GM18951 (cell line): ENCODE data around the gene PDCL2.
"Not testable (repeated sequence)": the region's sequence is repeated elsewhere in the genome, so short reads cannot be mapped to it uniquely, and the experiment has no call there.

Experiments
- POLR2A ChIP-seq: IDR thresholded peaks from 4 replicates; pipeline ENCODE4 v1.6.1; 2011; ENCODE audit warnings: mild to moderate bottlenecking; ENCODE audit not compliant: insufficient read length, insufficient read depth; ENCODE audit errors: extremely low read depth
- in situ Hi-C: fragments of 300-500 bp; cut with MboI; formaldehyde crosslinking; loops from one replicate; pipeline ENCODE4 v1.12.0; 2022; ENCODE audit warnings: low sequenced_read_pairs, mixed read lengths, inconsistent platforms; ENCODE audit not compliant: unreplicated experiment

The PDCL2 gene

DNA sequence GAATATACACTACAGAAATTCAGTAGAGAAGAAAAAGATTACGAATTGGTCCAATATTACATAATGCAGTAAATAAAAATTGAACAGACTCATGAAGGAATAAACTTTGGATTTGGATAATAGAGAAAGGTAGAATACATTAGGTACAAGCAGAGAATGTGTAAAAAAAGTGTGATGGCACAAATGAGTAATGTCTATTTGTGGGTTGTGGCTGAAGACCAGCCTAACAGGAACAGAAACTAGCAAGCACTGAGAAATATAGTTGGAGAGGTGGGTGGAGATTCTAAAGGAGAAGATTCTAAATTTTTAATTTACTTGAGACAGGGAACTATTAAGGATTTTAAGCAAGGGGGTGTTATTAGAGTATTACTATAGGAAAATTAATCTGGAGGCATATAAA lies 30.2 kb downstream of the PDCL2 start:
- in situ Hi-C loops, result no loop called here
- no peak for TF ChIP-seq POLR2A

DNA sequence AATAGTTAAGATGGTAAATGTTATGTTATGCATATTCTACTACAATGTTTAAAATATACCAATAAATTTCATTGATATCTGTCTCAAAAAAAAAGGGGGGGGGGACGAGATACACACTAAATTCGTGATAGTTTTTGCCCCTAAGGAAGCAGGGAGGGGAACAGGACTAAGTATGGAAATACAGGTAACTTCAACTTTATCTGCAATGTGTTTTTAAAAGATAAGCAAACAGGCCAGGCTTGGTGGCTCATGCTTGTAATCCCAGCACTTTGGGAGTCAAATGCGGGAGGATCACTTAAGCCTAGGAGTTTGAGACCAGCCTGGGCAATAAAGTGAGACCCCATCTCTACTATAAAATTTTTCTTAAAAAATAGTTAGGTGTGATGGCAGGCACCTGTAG lies 31.9 kb downstream of the PDCL2 start:
- TF ChIP-seq POLR2A, result no peak
- in situ Hi-C loops, result no loop called here

DNA sequence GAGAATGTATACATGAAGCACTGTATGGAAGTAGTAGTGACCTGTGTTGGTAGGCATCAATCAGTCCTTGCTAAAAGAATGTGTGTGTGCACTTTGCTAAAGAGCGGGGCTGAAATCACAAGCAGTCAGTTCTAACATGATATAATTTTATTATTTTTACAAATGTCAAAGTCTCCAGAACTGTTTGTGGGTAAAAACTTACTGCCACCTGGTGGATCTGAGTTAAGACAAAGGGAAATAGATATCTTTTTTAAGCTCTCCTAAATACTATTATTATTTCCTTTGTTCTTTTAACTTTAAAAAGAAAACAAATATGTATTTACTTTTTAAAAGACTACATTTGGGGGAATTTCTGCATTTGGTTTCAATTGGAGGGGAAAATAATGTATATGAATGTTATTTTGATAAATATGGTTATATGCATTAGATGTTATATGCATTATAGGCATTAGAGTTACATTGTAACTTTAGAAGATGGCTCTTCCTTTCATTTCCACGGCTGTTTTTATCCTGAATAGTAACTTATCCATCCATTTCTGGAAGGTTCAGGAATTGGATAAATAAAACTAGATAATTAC lies 37.5 kb downstream of the PDCL2 start:
- in situ Hi-C loops, result no loop called here

DNA sequence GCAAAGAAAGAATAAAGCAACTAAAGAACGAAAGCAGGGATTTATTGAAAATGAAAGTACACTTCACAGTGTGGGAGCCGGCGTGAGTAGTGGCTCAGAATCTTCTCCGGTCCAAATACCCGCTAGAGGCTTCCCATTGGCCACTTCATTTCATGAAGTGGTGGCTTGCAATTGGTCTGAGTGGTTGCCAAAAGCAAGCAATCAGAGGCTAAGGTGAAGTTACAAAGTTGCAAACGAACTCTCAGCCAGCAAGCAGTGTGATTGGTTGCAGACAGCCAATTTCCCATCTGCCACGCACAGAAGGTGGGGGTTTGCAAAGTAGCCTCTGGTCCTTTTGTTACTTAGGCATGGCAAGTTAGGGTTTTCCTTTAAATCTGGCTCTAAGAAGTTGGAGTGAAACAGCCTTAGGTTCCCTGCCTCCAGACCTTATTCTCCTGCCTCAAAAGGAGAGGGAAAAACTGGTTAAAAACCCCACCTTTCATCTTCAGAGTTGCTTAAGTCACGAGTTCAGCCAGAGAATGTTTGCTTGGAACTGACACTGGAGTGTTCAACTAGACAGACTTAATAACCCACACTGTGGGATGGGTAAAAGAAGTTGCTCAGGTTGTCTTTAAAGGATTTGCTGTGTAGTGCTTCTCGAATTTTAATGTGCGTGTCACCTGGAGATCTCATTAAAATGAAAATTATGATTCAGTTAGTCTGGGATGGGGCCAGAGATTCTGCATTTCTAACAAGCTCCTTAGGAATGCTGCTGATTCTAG lies 38.4 kb downstream of the PDCL2 start:
- in situ Hi-C loops, result no loop called here
- no peak for TF ChIP-seq POLR2A

More for the DNA sequence above, 37.5 kb downstream of the PDCL2 start:
- TF ChIP-seq POLR2A, result no peak

DNA sequence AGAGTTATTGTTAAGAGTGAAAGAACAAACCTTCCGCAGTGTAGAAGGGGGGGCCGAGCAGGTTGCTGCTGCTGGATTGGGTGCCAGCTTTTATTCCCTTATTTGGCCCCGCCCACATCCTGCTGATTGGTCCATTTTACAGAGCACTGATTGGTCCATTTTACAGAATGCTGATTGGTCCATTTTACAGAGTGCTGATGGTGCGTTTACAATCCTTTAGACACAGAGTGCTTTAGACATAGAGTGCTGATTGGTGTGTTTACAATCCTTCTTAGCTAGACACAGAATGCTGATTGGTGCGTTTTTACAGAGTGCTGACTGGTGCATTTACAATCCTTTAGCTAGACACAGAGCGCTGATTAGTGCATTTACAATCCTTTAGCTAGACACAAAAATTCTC lies 40.1 kb downstream of the PDCL2 start:
- in situ Hi-C loops, result not testable (repeated sequence)

DNA sequence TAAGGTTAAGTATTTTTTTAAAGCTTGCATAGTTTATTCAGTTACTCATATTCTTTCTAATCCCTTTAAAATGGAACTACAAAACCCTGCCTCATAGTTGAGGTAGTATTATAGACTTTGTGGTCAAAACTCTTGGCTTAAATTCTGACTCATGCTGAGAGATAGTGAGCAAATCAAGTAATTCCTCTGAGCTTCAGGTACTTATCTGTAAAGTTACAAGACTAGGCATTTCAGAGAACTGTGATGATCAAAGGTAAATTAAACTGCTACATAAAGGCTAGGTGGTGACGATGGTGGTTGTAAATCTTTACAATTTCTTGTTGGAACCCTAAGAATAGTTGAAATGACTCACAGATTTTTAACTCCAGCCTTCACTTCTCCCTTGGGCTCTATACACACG lies 42.2 kb downstream of the PDCL2 start:
- TF ChIP-seq POLR2A, result no peak

DNA sequence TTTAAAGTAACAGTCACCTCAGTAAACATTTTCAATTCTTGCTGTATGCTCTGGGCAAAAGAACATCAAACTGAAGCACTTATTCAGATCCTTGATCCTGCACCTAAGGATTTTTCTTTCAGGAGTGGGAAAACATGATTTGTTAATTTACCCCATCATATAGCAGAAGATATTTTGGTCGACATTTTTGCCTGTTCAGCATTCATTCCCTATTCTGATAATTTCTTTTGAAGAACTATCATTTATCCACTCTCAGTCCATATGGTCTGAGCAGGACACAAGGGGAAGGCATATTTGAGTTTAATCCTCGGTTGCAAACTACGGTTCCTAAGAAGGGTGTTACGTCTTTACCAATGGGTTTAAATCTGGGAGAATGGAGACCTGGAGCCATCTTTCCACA lies 44.1 kb downstream of the PDCL2 start:
- in situ Hi-C loops, result no loop called here
- TF ChIP-seq POLR2A, result no peak

More for the DNA sequence above, 42.2 kb downstream of the PDCL2 start:
- in situ Hi-C loops, result no loop called here

DNA sequence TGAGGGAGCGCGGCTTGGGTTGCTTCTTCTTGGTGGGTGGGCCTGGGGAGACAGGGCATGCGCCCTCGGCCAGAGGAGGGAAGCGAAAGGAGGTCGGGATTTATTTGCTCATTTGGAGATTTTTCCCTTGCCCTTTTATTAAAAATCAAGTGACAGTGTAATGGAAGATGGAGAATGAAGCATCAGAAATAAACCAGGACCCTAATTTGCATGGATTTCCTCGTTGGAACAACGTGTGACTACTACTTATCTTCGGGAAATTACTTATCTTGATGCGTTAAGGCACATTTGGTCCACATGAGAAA lies 44.6 kb downstream of the PDCL2 start:
- in situ Hi-C loops, result no loop called here

DNA sequence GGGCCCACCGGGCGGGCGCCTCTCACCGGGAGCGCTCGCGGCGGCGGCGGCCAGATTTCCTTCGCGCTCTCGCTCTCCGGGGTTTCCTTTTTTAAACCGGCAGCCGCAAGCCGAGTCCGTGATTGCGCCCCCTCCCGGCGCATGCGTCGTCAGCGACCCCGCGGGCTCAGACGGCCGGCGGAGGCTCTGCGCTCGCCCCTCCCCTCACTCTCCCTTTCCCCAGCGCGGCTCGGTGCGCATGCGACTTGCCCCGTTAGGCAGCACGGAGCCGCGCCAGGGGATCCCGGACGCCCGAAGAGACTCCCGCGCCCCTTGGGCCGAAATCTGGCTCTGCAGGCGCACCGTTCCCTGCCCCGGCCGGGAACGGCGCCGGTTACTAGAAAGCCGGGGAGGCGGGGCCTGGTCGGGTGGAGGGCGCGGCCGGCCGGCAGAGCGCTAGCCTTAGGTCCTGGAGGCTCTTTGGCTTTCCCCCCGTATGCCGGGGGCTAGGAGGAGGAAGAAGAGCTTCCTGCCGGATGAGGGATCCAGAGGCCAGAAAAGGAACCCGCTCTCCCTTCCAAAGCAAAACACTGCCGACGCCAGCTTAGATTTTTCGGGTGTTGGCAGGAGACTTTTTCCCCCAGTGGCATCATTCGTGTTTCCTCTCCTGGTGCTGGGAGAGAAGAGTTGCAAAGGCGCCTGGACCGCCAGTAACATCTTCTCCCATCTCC lies 45.1 kb downstream of the PDCL2 start, which contains the start of gene CLOCK:
Gene CLOCK (minus strand): TSS at position 154 of the 710 bp plus-strand sequence. CDS start 64,124 bp downstream, outside the sequence.
- TF ChIP-seq POLR2A, result peak; percentile 81
- in situ Hi-C loops, result no loop called here

More for the DNA sequence above, 44.6 kb downstream of the PDCL2 start:
- no peak for TF ChIP-seq POLR2A

DNA sequence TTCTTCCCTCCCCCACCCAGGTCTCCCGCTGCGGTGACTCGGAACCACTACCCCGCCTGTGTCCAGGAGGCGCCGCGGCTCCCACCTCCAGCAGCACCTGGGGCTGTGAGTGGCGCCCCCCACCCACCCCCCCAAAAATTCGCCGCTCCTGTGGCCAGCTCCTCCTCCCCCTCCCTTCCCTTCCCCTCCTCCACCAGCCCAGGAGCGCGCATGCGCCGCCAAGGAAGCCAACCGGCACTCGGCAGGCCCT lies 45.6 kb downstream of the PDCL2 start:
- in situ Hi-C loops, result no loop called here
- no peak for TF ChIP-seq POLR2A

DNA sequence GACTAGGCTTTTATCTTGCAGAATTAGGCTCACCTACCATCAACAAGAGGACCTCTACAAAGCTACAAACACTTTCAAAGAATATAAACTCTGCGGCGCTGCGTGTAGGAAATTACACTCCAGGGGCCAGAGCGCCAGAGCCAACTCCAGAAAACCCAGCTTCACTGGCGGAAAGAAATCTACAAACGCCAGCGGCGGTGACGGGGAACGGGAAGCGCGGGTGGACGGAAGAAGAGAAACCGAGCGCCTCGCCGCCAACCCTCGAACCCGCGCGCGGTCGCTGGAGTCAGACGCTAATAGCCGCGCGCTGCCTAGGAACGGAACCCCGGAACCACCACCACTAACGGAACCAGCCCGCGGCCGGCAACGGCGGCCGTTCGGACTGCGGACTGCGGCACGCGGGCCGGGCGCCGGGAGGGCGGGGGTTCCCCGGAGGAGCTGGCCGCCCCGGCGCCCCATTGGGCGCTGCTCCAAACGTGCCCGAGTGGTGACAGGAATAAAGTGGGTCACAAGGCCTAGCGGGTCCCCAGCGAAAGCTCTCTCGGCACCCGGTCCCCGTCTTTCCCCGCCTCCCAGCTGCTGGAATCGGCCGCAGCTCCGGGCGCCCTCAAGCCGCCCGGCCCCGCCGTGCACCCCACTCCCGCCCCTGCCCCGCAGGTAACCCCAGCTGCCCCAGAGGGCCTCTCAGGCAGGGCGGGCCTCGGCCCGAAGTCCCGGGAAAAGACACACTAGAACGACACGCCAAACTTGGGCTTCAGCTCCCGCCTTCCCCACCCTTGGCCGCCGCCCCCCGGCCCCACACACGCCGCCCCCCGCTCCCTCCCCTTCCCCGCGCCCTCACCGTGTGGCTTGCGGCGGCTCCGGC lies 46.2 kb downstream of the PDCL2 start:
- in situ Hi-C loops, result no loop called here
- TF ChIP-seq POLR2A, result peak; percentile 58

DNA sequence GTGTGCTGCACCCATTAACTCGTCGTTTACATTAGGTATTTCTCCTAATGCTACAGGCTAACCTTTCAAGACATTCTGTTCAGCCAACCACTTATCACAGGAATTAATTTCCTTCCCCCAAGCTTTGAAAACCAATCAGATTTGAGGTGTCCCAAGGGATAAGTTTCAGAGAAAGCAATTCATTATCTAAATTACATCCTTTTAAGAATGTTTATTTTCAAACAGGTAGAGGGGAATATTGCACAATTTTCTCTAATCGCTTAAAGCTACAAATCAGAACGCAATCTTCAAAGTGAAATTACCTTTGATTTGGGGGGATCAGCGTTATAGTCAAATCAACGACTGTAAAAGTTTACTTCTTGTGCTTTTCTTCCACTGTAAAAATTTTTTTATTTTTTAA lies 46.9 kb downstream of the PDCL2 start:
- TF ChIP-seq POLR2A, result no peak

DNA sequence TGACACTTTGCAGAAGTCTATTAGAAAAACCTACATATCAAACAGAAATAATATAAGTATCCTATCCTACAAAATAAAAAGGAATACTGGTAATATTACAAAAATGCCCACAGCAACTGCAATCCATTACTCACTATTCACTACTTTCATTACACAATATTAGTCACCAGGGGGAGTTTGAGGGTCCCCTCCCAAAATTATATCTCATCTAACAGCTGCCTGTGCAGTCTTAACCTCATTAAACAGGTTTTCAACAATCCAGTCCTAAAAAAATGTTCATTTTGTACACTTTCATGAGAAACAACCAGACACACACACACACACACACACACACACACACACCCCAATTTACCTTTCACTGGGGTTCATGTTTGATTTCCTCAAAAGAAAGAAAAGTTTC lies 48.2 kb downstream of the PDCL2 start:
- in situ Hi-C loops, result no loop called here
- TF ChIP-seq POLR2A, result no peak

More for the DNA sequence above, 46.9 kb downstream of the PDCL2 start:
- in situ Hi-C loops, result no loop called here
